GM21717 (cell line): ENCODE data around the gene GNA12.
"Not testable (repeated sequence)": the region's sequence is repeated elsewhere in the genome, so short reads cannot be mapped to it uniquely, and the experiment has no call there.

Source experiments
- ATAC-seq: cut with Tn5 transposase; IDR thresholded peaks from one replicate; pipeline ENCODE4 v1.9.1; 2021; ENCODE audit warnings: mild to moderate bottlenecking, moderate library complexity; ENCODE audit not compliant: unreplicated experiment

GNA12 gene

DNA sequence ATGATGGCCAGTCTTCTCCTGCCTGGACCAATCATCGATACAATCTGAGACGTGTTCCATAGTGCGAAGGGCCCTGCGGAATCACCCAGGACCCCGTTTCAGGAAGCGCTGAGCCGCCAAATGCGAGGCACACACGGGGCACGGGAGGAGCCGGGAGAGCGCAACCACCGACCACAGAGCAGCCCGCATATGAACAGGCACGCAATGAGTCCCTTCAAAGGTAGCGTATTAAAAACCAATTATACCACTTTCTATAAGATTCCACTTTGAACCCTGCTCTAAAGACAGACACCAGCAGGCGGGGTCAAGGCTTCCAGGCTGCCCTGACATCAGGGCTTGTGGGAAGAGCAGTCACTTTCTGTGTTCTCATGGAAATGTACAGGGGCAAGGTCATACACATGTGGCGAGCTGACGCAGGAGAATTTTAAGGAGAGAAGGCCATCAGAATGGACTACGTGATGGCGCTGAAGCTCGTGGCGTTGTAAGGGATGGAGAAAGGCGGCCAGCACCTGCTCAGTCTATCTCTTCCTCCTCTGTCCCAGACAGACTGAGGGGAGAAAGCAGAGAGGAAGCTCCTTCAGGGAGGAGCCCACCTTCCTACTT is 109.9 kb downstream of the GNA12 start:
- ATAC-seq: no peak

DNA sequence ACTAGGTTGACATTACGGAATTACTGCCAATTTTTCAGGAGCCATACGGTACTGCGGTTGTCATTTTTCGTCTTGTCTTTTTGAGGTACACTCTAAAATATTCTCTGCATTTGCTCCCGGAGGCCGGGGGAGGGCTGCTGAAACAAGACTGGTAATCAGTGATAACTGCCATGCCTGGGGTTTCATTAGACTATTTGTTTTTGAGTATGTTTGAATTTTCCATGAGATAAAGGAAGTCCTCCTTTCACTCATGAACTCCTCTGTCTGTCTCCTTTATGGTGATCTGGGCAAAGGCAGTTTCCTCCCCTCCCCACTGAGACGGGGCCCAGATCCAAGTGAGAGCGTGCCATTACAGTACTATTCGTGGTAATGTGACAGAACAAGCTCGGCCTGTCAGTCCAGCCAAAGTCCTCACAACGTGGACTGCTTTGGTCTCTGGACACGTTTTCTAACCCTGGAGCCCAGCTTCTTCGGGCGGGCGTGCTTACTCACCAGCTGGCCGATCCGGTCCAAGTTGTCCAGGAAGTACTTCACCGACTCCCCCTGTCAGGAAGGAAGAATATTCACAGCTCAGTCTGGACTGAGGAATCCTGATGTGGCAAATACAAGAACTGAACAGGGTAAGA is 111.0 kb downstream of the GNA12 start:
- ATAC-seq: no peak

- ATAC-seq: no peak
Observed at GRCh38 chr7:2732388-2732787, 111.7 kb downstream of the GNA12 start.

DNA sequence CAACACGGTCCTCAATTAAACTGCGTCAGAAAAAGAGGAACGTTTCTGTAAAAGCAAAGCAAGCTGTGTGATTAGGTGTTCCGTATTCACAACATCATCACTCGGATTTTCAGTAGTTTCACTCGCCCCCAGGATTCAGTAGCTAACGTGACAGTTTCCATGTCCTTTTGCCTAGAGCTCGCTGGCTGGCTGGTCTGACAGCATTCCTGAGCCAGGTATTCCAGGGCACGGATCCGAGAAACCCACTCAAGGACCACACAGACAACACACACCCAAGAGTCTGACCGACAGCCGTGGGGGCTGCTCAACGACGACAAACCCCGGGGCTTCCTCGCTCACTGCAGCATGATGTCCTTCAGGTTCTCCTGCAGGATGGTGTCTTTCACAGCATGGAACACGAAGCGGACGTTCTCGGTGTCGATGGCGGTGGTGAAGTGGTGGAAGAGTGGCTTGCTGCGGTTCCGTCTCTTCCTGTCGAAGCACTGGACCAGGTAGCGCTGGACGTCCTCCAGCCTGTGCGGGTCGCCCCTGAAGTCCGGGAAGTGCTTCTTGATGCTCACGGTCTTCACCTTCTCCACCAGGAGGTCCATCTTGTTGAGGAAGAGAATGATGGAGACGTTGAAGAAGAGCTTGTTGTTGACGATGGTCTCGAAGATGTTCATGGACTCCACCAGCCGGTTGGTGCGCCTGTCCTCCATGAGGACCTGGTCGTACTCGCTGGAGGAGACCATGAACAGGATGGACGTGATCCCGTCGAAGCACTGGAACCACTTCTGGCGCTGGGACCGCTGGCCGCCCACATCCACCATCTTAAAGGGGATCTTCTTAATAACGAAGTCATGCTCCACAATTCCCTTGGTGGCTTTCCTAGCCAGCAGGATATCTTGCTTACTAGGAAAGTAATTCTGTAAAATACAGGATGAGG is 113.0 kb downstream of the GNA12 start:
- ATAC-seq: no peak

GRCh38 chr7:2729893-2730716 is 114.0 kb downstream of the GNA12 start:
- ATAC-seq: no peak

DNA sequence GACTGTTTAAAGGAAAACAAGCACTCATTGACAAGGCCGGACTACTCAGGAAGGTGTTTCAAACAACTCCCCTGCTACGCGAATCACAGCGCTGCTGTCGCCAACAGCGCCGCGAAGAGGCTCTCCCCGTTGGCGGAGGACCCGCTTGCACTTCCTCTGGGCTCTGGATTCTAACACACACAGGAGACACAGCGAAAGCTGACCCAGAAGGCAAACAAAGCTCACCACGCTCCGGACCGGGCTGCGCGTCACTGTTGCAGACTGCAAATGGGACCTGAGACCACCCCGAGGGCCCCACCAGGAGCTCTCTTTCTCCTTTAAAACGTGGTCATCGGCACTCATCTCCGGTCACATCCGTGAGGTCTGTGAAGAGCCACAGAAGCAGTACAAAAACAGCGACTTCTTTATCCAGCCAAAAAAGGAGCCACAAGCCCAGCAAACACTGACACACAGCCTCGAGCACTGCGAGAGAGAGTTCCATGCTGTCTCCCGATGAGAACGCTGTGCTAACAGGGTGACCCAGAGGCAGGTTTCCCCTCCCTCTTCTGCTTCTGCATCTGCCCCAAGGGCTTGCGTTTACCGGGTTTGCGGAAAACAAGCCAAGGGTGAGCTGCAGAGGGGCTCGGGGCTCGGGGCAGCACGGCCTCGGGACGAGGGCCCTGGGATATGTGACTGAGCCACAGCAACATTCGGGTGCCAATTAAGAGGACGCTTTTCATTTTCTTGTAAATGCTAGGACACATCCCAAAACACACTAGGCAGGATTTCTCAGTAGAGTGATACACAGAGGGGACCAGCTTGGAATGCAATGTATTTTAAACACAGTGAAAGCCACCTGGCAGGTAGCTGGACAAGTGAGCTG is 114.8 kb downstream of the GNA12 start:
- ATAC-seq: no peak

DNA sequence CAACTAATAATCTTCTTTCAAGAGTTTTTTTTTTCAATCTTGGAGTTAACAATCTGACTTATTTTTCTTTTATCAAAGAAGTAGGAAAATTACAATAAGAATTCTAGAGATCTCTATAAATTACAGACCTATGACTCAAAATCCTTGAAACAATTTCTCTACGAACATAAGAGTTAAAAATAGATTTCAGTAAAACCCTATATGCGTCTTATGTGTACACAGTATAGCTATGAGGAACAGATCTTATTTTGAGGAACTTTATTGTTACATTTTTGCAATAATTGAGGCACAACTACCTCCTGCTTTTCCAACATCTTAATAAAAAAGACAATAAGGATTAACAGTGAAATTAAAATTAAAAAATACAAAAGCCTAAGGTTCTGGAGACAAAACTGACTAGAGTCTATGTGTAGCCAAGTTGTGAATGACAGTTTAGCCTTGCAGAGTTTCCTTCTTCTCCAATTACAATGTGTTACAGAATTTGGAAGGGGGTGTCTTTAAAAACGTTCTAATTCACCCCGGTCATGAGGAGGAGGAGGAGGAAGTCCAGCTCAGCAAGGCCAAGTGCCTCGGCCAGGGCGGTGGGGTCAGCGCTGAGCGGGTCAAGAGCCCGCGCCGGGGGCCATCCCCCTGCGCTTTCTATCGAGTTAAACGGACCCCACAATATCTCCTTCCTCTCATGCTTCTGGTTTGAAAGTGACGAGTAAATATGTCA is 115.6 kb downstream of the GNA12 start:
- no peak for ATAC-seq

GRCh38 chr7:2727206-2727605 is 116.9 kb downstream of the GNA12 start:
- ATAC-seq: not testable (repeated sequence)

- ATAC-seq: no peak
Observed at GRCh38 chr7:2726316-2727018, 117.6 kb downstream of the GNA12 start.

DNA sequence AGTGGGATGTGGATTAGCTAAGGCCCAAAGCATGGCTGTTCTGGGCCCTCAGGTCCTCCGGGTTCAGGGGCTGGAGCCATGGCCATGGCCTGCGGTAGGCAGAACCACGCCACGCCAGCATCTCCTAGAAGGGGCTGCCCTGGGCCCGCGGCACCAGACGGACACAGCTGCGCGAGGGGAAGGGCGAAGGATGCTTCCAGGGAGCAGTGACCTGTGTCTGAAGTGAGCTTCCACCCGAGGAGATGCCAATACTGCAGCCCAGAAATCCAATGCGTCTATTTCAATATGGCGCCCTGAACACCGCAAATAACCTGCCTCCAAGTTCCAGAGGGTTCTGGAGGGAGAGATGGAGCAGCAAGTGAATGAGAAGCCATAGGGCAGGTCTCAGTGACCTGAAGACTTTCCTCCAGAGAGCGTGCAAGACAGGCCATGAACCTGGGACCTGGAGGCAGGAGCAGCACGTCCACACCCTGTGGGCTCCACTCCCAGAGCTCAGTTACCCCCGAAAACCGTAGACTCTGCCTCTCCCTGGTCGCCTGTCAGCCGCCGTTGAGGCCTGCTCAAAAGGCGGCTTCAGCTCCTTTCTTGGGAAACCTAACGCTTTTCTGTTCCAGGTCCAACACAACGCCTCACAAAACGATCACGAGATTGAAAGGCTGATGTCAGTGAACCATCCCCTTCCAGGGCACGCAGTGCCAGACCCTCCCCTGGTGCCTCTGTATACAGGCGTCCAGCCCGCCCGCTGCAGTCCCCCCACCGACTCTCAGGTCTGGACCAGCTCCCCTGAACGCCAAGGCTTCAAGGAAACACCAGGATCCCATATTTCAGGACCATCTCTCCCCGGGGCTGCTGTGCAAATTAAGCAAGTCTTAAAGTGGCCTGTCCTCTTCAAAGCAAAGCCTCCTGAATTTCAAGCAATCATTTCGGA is 118.7 kb downstream of the GNA12 start:
- no peak for ATAC-seq

GRCh38 chr7:2724453-2725177 is 119.5 kb downstream of the GNA12 start:
- ATAC-seq: no peak

DNA sequence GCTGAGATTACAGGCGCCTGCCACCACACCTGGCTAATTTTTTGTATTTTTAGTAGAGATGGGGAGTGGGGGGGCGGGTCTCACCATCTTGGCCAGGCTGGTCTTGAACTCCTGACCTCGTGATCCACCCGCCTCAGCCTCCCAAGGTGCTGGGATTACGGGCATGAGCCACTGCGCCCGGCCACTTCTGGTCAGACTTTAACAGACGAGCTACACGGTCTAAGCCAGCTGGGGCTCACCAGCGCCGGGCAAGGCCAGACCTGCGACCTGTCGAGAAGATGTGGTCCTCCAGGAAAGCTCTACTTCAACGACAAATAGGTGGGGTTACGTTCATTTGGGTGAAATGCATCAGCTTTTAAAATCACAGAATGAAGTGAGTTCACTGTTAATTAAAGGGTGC is 120.1 kb downstream of the GNA12 start:
- not testable (repeated sequence) for ATAC-seq

- ATAC-seq: no peak
Observed at GRCh38 chr7:2723138-2723850, 120.8 kb downstream of the GNA12 start.

- no peak for ATAC-seq
Observed at GRCh38 chr7:2722591-2722990, 121.5 kb downstream of the GNA12 start.

DNA sequence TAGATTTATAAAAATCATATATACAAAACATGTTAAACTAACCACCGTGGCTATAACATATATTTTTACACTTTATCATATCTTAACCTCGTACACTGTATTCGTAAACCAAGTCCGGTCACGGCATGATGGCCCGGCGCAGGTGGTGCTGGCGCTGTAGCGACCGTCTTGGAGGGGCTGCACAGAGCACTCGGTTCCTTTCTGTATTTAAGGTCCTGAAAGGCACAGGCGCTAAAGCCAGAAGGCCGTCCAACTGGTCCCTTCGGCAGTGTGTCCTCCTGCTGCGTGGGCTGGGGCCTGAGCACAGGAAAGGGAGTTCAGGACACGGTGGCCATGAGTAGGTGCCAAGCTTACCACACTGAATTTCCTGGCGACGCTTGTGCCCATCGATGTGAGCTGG is 122.3 kb downstream of the GNA12 start:
- ATAC-seq: no peak

GRCh38 chr7:2720024-2720423 is 124.1 kb downstream of the GNA12 start:
- no peak for ATAC-seq
